K562 (cell line): ENCODE measurements around the gene SEC14L1. TPM values are rescaled to one million over a fixed set of nuclear protein-coding genes. Genes with fewer than 3 reads are reported as not detected.

Experiments used
- ATAC-seq: fragments of 200-7000 bp; cut with Tn5 transposase; 3 replicates; pipeline ENCODE4 v1.9.1; 2020; ENCODE audit warnings: moderate library complexity
- BruUV-seq: library from RNA; stranded (reverse); fragments of 400-500 nt; replicated peaks from 2 replicates; lab custom pipeline; 2021; lab: Mats Ljungman, UMichigan
- CTCF ChIA-PET: fragments of 300-600 bp; formaldehyde crosslinking; extraction: SDS; loops from one replicate; lab custom pipeline; 2021; ENCODE audit warnings: low intra/inter-chr PET ratio; lab: Yijun Ruan, JAX
- POLR2A ChIA-PET: fragments of 300-600, 350-650 bp; sonication (Branson Sonifier 250); formaldehyde crosslinking; extraction: SDS; loops from one replicate; lab custom pipeline; 2021; ENCODE audit warnings: antibody characterized with exemption, inconsistent platforms; lab: Yijun Ruan, JAX
- DNase-seq, 4 experiments: peaks; one replicate each; pipeline versions ENCODE4 v3.0.0 to v3.0.0-alpha.2; 2011 to 2018; ENCODE audit warnings: low spot score in 3 of 4, mixed read lengths in 3 of 4; ENCODE audit errors: extremely low read depth in 1 of 4
- FAIRE-seq: peaks from 2 replicates; lab custom pipeline; 2011; peaks lifted over from hg19 to GRCh38; lab: Jason Lieb, UNC
- H2AFZ ChIP-seq: 2 replicates; pipeline ENCODE4 v1.6.0; 2011; ENCODE audit warnings: low read depth, low read length, control low read depth, inconsistent platforms
- H3K27ac ChIP-seq: fragments of 200-600 bp; 3 replicates; pipeline ENCODE4 v1.8.0; 2011; ENCODE audit warnings: low read depth, mild to moderate bottlenecking, control low read depth, inconsistent platforms, low read length, moderate library complexity, mixed read lengths; ENCODE audit errors: extremely low read depth
- H3K27me3 ChIP-seq, 2 experiments: fragments of 300-600 bp in 1 of 2; 2 replicates in 1 of 2; 3 replicates in 1 of 2; pipeline versions ENCODE4 v1.6.0 to v1.8.0; 2011; ENCODE audit warnings: inconsistent platforms in 2 of 2, low read length in 2 of 2, mild to moderate bottlenecking in 1 of 2, mixed read lengths in 1 of 2, moderate library complexity in 1 of 2; ENCODE audit not compliant: control insufficient read depth in 2 of 2, insufficient read depth in 2 of 2
- H3K36me3 ChIP-seq: fragments of 300-600 bp; 3 replicates; pipeline ENCODE4 v1.8.0; 2011; ENCODE audit warnings: mild to moderate bottlenecking, low read length, inconsistent platforms; ENCODE audit not compliant: control insufficient read depth, insufficient read depth
- H3K4me1 ChIP-seq, 2 experiments: fragments of 200-600 bp in 1 of 2; replicated peaks in 1 of 2; 2 replicates in 1 of 2; 3 replicates in 1 of 2; pipeline versions ENCODE4 v1.5.1 to v1.8.0; 2011; ENCODE audit warnings: inconsistent platforms in 2 of 2, low read length in 2 of 2, mild to moderate bottlenecking in 1 of 2, mixed read lengths in 1 of 2, moderate library complexity in 1 of 2; ENCODE audit not compliant: control insufficient read depth in 2 of 2, insufficient read depth in 2 of 2
- H3K4me2 ChIP-seq: 2 replicates; pipeline ENCODE4 v1.6.1; 2011; ENCODE audit warnings: low read length, control low read depth, inconsistent platforms, mixed read lengths; ENCODE audit not compliant: insufficient read depth
- H3K4me3 ChIP-seq: fragments of 200-600 bp; sonication (generic), shearing (Covaris generic); 2 replicates; pipeline ENCODE4 v1.5.1; 2016; ENCODE audit warnings: control low read depth, inconsistent platforms
- H3K79me2 ChIP-seq: fragments of 200-600 bp; 3 replicates; pipeline ENCODE4 v1.8.0; 2011; ENCODE audit warnings: low read length, inconsistent platforms; ENCODE audit not compliant: control insufficient read depth, insufficient read depth
- H3K9ac ChIP-seq, 2 experiments: 2 replicates each; pipeline versions ENCODE4 v1.6.0 to v1.6.1; 2011; ENCODE audit warnings: low read depth in 2 of 2, low read length in 2 of 2, control low read depth in 1 of 2, inconsistent platforms in 1 of 2, mild to moderate bottlenecking in 1 of 2, mixed read lengths in 1 of 2; ENCODE audit not compliant: insufficient read depth in 1 of 2
- H3K9me1 ChIP-seq: one replicate; pipeline ENCODE4 v1.6.0; 2011; ENCODE audit warnings: inconsistent platforms, mild to moderate bottlenecking, low read length, moderate library complexity; ENCODE audit not compliant: control insufficient read depth, insufficient read depth
- H3K9me3 ChIP-seq: replicated peaks from 2 replicates; pipeline ENCODE4 v1.5.1; 2011; ENCODE audit warnings: low read depth, low read length, inconsistent platforms; ENCODE audit not compliant: control insufficient read depth, insufficient read depth
- H4K20me1 ChIP-seq: replicated peaks from 2 replicates; pipeline ENCODE4 v1.6.1; 2011; ENCODE audit warnings: low read length, inconsistent platforms, mixed read lengths; ENCODE audit not compliant: control insufficient read depth, insufficient read depth
- MECOM ChIP-seq: fragments of 250-450 bp; sonication (Bioruptor Pico); IDR thresholded peaks from 2 replicates; pipeline ENCODE4 v1.8.0; 2022; ENCODE audit warnings: inconsistent platforms
- PHF21A ChIP-seq: fragments of 450-650 bp; IDR thresholded peaks from 2 replicates; pipeline ENCODE4 v1.6.1; 2017; ENCODE audit warnings: low read depth, borderline replicate concordance
- POLR2B ChIP-seq: fragments of 450-650 bp; IDR thresholded peaks from 2 replicates; pipeline ENCODE4 v1.6.1; 2018; ENCODE audit warnings: low read depth; ENCODE audit not compliant: partially characterized antibody
- PRDM10 ChIP-seq: fragments of 450-650 bp; IDR thresholded peaks from 2 replicates; pipeline ENCODE4 v1.6.1; 2018; ENCODE audit not compliant: partially characterized antibody
- PTBP1 ChIP-seq: fragments of 200-400 bp; formaldehyde crosslinking; IDR thresholded peaks from 2 replicates; pipeline ENCODE4 v1.6.1; 2017; ENCODE audit warnings: low read depth, low read length
- WGBS: fragments of 100-300 bp; shearing (Covaris generic); methylation state at CpG from one replicate; pipeline ENCODE4 v1.1.6; 2016; ENCODE audit warnings: low coverage, mixed read lengths; ENCODE audit not compliant: insufficient coverage; ENCODE audit errors: missing lambda C conversion rate; 5-methylcytosine and 5-hydroxymethylcytosine counted together
- in situ Hi-C: fragments of 300-500 bp; cut with MboI; formaldehyde crosslinking; loops from 4 replicates; pipeline ENCODE4 v1.15.0; 2018; ENCODE audit warnings: inconsistent platforms, mixed read lengths
- intact Hi-C: fragments of 100-400 bp; cut with micrococcal nuclease; formaldehyde crosslinking; loops from 2 replicates; pipeline ENCODE4 v1.14.2; 2022
- polyA plus RNA-seq, 8 experiments: library from polyadenylated mRNA; depleted of rRNA in 4 of 8; stranded (reverse) in 5 of 8; unstranded in 3 of 8; fragments of >200 nt; fragmentation: Nextera tagmentation in 2 of 8; fragmentation: Illumina TruSeq in 1 of 8; extraction: Ambion mirVana in 2 of 8; extraction: Trizol in 1 of 8; gene quantifications; 2 replicates each; pipeline versions ENCODE4 v1.2.1 to v1.2.3, GENCODE V29; 2011 to 2014; ENCODE audit warnings: inconsistent platforms in 1 of 8, missing spikeins in 1 of 8
- total RNA-seq, 7 experiments: library from RNA; depleted of rRNA in 6 of 7; stranded (reverse); fragments of >200 nt in 6 of 7; fragmentation: Illumina TruSeq in 2 of 7; extraction: Trizol in 2 of 7; gene quantifications; 2 replicates each; pipeline versions ENCODE4 v1.2.1 to v1.2.3, GENCODE V29; 2011 to 2021; ENCODE audit warnings: low replicate concordance in 1 of 7
- TF ChIP-seq, protein P1 (sequence below): sonication (generic); formaldehyde crosslinking; IDR thresholded peaks from 2 replicates; pipeline ENCODE4 v1.8.0; 2022; ENCODE audit warnings: mild to moderate bottlenecking, missing genetic modification reagents, borderline replicate concordance
- TF ChIP-seq, protein P2 (sequence below): fragments of 250-450 bp; sonication (Bioruptor Pico); IDR thresholded peaks from 2 replicates; pipeline ENCODE4 v1.5.0; 2021; ENCODE audit warnings: mild to moderate bottlenecking, moderate library complexity
- TF ChIP-seq, protein P3 (sequence below): IDR thresholded peaks from 3 replicates; pipeline ENCODE4 v1.6.1; 2011; ENCODE audit warnings: borderline replicate concordance, mild to moderate bottlenecking, moderate library complexity; ENCODE audit not compliant: insufficient read length; ENCODE audit errors: extremely low read depth

The SEC14L1 gene
- total and polyA plus RNA-seq, 9 of the 15 experiments (the other 6 are each of a cell fraction or from before 2014, with no cell fraction given), result 3.1 to 39.7 (median 15.2) TPM

GRCh38 chr17:77119668-77120301 is 21.0 kb upstream of the SEC14L1 start:
- intact Hi-C loops, result no loop called here
- no TSS peak for BruUV-seq
- Histone ChIP-seq H3K9ac (no peak overlapping the region), H3K9me3 (no peaks in the 10 kb centered on the region), H3K4me3 (no peak overlapping the region), H3K4me2 (no peak overlapping the region), H3K9me1 (no peaks in the 10 kb centered on the region), H3K27ac (no peak overlapping the region), H4K20me1 (no peaks in the 10 kb centered on the region), H3K36me3 (no peaks in the 10 kb centered on the region; the same call in 2 of the 3 replicates), H2AFZ (no peak overlapping the region), H3K79me2 (no peaks in the 10 kb centered on the region), H3K4me1 (peaks cover 25 to 32% of the 10 kb centered on the region in 2 experiments), H3K27me3 (no peaks in the 10 kb centered on the region)
- WGBS, result 80% methylated on average over 10 of the region's 10 CpGs
- no peak for DNase-seq
- no peak for ATAC-seq
- CTCF ChIA-PET, result no interaction called here
- no peak for FAIRE-seq
- in situ Hi-C loops, result no loop called here
- POLR2A ChIA-PET, result interaction anchor here (0.8 to 1.0 kb wide), 2 partner anchors 12 to 57 kb away, joined by 3 read pairs; no protein-coding TSS in a partner anchor
- TF ChIP-seq MECOM (CRISPR knock-in tag) (no peak), PTBP1 (no peak), POLR2B (no peak), PRDM10 (no peak), PHF21A (no peak)
- TF ChIP-seq, protein P1, sequence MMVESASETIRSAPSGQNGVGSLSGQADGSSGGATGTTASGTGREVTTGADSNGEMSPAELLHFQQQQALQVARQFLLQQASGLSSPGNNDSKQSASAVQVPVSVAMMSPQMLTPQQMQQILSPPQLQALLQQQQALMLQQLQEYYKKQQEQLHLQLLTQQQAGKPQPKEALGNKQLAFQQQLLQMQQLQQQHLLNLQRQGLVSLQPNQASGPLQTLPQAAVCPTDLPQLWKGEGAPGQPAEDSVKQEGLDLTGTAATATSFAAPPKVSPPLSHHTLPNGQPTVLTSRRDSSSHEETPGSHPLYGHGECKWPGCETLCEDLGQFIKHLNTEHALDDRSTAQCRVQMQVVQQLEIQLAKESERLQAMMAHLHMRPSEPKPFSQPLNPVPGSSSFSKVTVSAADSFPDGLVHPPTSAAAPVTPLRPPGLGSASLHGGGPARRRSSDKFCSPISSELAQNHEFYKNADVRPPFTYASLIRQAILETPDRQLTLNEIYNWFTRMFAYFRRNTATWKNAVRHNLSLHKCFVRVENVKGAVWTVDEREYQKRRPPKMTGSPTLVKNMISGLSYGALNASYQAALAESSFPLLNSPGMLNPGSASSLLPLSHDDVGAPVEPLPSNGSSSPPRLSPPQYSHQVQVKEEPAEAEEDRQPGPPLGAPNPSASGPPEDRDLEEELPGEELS (CRISPR knock-in tag), result no peak
- TF ChIP-seq, protein P2, sequence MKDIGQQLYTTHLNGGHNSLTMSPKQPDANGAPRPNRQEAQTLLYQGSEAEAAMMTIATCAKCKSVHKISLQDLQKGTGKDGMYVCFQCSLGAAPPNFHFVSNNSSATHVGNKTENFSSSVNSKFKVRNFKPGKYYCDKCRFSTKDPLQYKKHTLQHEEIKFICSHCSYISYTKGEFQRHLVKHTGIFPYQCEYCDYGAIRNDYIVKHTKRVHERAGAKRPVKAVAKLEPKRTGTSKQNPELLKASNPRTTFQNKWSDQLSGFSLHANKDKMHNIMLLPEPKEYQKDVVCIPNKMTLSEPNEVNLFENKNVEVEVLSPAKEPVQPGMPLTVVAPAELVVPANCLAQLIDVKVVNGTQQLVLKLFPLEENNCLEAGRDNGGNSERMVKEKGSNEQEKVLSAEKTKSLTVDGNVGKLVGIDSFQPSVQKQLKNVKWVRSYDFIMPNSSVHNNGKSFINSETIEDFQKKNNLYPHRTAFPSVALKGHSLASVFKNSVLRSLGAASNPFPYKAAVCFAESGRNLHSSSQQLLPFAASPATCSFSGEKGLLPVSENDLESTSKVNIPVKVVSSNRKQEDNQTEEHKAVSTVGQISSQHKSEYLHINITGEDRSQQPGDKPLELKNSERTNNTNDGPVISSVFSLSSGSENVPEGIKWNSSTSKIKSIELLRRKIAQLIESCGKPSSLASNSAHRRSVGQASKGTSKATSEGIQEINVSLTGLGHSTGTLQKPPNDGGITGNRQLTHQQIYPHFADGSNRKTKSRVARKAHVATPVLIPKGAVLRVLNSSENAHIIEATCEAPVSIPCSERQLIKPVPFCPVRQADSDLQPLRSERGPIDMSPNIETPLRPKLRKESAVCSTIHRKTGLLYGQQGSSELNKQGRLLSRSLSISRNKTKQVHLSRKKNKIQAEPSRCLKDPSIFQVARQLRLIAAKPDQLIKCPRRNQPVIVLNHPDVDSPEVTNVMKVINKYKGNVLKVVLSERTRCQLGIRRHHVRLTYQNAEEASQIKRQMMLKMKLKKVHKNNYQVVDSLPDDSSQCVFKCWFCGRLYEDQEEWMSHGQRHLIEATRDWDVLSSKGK, result no peak
- TF ChIP-seq, protein P3, sequence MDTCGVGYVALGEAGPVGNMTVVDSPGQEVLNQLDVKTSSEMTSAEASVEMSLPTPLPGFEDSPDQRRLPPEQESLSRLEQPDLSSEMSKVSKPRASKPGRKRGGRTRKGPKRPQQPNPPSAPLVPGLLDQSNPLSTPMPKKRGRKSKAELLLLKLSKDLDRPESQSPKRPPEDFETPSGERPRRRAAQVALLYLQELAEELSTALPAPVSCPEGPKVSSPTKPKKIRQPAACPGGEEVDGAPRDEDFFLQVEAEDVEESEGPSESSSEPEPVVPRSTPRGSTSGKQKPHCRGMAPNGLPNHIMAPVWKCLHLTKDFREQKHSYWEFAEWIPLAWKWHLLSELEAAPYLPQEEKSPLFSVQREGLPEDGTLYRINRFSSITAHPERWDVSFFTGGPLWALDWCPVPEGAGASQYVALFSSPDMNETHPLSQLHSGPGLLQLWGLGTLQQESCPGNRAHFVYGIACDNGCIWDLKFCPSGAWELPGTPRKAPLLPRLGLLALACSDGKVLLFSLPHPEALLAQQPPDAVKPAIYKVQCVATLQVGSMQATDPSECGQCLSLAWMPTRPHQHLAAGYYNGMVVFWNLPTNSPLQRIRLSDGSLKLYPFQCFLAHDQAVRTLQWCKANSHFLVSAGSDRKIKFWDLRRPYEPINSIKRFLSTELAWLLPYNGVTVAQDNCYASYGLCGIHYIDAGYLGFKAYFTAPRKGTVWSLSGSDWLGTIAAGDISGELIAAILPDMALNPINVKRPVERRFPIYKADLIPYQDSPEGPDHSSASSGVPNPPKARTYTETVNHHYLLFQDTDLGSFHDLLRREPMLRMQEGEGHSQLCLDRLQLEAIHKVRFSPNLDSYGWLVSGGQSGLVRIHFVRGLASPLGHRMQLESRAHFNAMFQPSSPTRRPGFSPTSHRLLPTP, result no peak
